Stimulated activated CD4-positive, alpha-beta T cell treated with anti-CD3 and anti-CD28 coated beads, TNF-alpha, amount 100 ng/mL, for 4 hours (primary cell): ENCODE data around the gene MUSK.
"Not testable (repeated sequence)": the region's sequence is repeated elsewhere in the genome, so short reads cannot be mapped to it uniquely, and the experiment has no call there.

Experiments used
- DNase-seq, 3 experiments: peaks; one replicate each; pipeline ENCODE4 v3.0.0-alpha.2; 2020; ENCODE audit warnings: low read depth in 3 of 3

Gene MUSK

DNA sequence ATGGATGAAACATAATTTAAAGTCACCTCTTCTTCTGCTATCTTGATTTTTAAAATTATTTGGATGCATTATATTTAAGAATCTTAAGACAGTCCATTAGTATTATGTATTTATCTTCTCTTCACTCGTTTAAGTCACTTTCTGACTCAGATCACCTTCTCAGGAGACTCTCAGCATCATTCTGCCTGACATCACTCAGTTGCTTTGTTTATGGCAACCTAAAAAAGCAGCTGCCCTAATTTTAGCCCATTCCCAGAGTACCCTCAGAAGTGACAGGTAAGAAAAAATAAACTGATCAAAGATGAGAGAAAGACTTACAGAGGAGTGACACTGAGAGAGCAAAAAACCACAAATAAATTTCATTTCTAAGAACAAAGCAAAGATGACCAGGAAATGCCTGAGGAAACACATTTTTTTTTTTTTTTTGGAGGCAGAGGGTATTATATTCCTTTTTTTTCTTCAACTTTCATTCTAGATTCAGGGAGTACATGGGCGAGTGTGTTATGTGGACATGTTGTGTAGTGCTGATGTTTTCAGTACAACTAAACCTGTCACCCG is 140.5 kb downstream of the MUSK start:
- DNase-seq, result no peak

DNA sequence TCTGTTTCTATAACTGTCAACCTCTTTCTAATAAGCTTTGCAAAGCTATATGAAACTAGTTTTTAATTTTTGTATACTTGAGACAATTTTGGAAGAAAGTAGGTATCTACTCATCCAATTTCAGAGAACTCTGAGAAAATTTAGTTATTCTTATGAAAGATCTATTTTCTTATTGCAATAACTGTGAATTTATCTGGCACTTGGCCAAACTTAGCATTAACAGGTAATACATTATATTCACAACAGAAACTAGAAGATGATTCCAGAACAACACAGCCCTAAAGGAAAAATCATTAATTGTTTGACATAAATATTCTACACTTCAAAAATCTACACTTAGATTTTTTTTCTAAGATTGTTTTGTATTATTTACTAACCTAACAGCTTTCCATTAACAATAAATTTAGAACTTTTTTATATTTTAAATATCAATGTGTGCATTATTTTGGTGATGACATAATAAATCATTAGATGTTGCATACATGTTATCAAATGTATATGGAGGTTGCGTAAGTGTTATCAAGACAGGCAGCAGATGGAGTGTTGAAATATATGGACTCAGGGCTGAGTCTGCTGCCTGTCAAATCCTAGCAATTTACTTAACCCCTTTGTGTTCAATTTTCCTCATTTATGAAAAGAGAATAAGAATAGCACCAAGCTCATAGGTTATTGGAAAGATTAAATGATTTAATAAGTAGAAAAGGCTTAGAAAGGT is 141.8 kb downstream of the MUSK start:
- DNase-seq, result no peak

DNA sequence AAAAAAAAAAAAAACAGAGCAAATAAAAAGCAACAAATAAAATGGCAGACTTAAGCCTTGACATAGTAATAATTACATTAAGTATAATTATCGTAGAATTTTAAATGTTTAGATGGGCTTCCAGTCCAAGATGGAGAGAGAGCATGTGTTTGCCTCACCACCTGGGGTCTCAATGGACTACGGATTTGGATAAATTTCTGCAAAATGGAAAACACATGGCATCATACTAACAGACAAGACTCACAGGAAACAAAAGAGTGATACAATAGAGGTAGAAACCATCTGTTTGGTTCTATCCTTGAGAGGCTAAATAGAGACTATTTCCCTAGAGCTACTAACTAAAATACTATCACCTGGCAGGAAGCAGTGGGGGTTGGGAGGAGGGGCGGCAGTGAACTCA is 144.3 kb downstream of the MUSK start:
- no peak for DNase-seq

DNA sequence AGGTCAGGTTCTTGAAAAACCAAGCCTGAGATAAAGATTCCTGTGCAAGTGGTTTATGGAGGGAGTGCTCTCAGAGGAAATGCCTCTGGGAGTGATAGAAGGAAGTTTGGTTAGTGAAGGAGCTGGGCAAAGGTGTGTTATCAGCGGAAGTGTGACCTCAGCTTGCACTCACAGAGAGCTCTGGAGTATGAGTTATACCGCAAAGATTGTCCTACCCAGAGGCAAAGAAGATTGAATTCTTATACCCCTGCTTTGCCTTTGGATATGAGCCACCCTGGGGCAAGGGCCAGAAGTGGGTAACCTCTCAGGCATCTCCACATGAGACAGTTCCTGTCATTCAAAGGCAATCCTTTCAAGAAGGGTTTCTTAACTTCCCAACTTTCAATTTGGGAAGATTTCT is 145.6 kb downstream of the MUSK start:
- no peak for DNase-seq

DNA sequence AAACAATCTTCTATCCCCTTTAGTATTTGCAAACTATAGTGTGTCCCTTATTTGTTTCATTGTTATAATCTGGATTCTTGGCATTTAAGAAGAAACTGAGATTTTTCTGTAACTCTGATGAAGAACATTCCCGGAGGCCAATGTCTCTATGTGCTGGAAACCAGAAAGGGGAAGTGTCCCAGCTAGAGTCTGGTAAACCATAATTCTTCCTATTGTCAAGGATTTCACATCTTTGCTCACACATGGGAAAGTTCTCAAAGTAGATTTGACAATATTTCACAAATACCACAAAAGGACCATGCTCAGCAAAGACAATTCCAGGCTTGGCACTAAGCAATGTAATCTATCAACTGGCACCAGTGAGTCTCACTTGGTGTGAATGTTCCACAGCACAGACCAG is 146.8 kb downstream of the MUSK start:
- no peak for DNase-seq

DNA sequence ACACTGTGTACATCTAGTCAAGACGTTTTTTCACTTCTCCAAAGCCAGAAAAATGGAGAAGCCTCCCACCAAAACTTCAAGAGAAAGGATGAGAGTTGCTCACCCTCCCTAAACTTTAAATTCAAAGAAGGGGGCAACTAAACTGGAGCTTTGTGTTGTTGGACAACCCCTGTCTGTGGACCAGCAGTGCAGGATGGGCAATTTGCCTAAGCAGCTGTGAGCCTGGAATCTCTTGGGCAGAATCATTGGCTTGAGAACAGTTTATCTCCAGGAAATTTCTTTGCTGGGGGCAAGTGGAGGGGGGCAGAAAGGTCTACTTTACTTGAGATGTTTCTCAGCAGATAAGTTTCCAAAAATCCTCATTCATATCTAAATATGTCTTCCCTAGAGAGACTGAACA is 151.8 kb downstream of the MUSK start:
- DNase-seq, result no peak

DNA sequence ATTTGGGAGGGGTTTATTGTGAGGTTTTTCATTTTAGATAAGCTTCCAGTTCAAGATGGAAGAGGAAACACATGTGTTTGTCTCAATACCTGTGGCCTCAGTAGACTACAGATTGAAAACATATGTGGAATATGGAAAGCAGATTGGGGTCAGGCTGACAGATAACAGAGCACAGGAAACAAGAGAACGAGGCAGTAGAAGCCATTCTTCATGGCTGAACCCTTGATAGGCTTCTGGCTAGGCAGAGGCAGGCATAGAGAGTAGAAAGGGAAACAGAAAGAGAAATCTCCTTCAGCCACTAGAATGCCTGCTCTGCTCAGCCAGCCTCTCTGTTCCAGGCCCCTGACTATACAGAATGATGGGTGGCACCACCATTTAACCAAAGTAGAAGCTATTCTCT is 152.5 kb downstream of the MUSK start:
- DNase-seq, result no peak

DNA sequence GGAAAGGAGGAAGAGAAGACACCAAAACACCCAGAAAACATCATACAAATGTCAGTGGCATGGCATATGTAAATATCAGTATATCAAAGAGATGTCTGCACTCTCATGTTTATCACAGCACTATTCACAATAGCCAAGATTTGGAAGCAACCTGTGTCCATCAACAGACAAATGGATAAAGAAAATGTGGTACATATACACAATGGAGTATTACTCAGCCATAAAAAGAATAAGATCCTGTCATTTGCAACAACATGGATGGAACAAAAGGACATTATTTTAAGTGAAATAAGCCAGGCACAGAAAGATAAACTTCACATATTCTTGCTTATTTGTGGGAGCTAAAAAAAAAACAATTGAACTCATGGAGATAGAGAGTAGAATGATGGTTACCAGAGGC is 156.5 kb downstream of the MUSK start:
- DNase-seq, result not testable (repeated sequence)

DNA sequence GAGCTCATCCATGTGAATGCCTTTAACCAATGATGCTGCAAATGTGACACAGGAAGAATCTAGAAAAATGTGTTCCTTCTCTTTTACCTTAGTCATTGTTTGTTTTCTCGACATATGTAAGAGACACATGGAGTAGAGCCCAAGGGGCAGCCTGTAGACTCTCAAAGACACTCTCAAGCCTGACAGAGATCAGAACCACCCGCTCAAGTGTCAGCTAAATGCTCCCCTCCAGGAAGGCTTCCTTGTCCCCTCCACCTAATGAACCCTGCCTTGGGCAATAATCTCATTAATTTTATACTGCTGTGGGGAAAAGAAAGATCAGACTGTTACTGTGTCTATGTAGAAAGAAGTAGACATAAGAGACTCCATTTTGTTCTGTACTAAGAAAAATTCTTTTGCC is 157.4 kb downstream of the MUSK start:
- no peak for DNase-seq

DNA sequence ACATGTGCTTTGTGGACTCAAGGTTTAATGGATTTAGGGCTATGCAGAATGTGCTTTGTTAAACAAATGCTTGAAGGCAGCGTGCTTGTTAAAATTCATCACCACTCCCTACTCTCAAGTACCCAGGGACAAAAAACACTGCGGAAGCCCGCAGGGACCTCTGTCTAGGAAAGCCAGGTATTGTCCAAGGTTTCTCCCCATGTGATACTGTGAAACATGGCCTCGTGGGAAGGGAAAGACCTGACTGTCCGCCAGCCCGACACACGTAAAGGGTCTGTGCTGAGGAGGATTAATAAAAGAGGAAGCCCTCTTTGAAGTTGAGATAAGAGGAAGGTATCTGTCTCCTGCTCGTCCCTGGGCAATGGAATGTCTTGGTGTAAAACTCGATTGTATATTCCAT is 157.8 kb downstream of the MUSK start:
- not testable (repeated sequence) for DNase-seq

DNA sequence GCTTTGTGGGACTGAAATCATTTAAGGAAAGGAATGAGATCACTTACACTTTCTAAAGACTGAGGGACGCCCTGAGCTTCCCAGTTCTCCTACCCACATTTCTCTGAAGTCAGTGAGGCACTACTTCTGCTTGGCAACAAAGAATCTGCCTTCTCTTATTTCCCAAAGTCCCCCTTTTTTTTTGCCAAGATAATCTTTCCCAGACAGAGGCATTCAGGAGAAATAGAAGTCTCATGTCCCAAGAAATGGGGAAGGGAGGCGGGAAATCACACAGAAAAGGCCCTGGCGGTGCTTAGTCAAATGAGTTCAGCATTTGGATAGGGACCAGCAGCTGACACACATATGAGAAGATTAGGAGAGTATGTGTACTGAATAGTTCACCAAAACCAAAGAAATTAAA is 159.7 kb downstream of the MUSK start:
- no peak for DNase-seq

DNA sequence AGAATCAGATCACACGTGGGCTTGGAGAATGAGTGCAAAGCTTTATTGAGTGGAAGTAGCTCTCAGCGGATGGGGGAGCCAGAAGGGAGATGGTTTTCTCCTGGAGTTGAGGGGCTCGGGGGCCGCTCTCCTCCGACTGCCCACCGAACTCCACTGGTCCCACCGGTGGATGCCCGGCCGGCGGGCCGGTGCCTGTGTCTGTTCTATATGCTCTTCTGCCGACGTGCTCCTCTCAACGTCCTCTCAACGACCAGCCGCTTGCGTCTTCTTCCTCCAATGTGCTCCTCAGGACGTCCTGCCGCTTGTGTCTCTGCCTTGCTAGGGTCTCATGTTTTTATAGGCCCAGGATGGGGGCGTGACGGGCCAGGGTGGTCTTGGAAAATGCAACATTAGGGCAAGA is 161.9 kb downstream of the MUSK start:
- DNase-seq, result no peak

DNA sequence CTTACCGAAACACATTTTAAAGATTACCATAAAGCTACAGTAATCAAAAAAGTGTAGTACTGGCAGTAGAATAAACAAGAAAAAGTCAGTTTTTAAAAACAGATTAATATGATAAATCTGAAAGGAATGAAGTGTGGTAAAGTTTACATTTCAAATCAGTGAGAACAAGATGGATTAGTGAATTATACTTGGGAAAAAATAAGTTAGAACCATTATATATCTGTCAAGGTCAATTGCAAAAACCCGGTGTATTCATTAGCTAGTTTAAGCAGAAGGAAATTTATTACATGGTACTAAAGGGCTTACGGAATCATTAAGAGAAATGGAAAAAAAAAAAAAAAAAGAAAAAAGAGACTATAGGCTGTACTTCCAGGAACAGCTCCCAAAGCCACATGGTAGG is 164.3 kb downstream of the MUSK start:
- DNase-seq, result no peak

DNA sequence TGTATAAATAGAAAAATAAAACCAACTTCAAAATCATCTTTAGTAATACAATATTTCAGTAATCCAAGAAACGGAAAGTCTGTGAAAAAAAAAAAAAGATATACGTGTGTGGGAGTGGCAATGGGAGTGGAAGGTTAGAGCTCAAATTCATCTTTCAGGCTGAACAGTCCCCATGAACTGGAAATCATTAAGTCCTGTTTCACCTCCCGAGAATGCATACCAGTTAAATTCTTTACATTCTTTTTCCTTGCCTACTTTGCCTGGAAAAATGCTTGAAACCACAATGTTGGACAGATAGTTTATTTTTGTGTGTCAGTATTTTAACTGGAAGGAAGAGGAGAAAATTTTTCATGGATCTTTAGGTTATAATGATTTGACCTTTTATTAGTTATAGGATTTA is 166.8 kb downstream of the MUSK start:
- no peak for DNase-seq

DNA sequence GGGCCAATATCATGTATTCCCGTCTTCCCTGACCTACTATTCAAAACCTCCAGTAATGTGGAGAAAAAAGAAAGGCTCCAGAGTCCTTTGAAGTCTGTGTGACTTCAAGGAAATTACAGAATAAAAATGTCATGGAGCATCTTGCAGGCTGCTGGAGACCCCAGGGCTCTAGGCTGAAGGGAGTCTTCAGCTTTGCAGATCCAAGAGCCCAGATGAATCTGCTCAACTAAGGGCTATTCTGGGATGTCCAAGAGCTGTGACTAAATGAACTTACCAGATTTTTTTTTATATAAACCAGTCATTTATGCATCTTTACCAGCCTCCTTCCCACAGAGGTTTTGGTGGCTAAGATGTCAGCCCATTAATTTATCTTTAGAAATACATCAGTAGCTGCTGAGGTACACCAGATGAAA is 167.3 kb downstream of the MUSK start:
- no peak for DNase-seq

DNA sequence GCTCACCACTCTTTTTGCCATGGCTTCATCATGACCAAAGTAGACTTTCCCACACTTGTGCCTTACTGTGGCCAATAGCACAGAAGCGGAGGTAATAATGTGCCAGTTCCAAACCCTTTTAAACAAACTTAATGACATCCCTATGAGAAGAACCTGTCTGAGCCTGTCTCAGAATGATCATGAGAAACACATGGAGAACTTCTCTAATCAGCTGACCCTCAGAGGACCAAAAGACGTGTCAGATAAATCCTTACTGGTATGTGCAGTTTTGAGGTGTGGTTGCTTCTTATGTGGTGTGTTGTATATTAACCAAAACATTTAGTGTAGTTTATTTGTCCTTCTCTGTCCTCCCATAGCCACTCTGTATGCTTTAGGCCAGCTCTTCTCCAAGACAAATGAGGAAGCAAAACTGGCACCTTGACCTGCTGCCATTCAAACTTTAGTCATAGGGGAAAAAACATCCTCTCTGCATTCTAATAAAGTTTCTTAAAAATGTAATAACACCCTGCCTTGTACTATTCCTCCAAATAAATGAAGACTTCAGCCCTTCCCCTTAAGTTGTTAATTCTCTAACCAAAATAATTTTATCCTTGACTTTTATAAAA is 168.9 kb downstream of the MUSK start:
- no peak for DNase-seq

DNA sequence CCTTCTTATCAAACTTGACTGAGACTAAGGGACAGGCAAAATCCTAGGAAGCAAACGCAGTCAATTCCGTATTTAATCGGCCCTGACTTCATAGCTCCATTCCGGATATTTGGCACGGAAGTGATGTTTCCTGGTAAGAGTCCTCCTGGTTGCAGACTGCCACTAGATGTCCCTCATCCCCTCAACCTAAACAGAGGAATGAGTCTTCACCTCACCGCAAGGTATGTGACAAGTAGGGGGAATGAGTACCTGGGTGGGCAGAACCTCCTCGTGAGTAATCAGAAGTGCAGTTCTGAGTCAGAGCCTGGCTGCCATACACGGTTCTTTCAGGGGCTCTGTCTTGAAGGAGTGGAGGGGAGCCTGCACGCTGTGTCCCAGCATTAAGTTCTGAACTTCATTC is 173.6 kb downstream of the MUSK start:
- DNase-seq, result no peak

DNA sequence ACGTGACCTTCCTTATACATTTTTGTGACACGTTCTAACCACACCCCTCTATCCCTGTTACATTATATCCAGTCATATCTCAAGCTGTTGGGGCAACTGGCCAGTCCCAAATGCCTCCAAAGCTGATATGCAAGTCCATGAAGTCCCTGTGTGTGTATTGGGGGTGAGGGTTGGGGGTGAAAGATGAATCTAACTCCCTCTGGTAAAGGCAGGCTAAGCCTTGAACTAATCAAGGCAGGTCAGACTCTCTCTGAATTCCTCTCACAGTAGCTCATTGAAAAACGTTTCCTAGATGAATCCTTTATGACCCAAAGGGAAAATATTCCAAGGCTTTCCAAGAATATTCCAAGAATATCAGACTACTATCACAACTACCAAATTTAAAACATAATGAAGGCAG is 174.4 kb downstream of the MUSK start:
- DNase-seq, result no peak

DNA sequence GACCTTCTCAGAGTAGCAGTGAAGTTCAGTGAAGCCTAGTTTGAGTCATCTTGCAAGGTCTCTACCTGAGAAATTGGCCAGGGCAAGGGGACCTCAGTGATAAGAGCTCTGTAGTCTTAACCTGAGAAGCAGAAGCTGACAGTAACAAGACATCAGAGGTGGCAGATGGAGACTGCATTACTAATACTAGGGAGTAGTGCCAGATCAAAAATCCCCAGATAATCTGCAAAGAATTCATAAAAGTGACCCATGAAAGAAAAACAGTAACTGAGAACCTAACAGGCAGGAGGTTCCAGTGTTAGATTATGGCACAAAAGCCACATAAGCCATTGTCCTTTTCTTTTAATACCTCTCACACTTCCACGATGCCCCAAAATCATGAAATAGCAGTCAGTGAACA is 175.5 kb downstream of the MUSK start:
- DNase-seq, result no peak

DNA sequence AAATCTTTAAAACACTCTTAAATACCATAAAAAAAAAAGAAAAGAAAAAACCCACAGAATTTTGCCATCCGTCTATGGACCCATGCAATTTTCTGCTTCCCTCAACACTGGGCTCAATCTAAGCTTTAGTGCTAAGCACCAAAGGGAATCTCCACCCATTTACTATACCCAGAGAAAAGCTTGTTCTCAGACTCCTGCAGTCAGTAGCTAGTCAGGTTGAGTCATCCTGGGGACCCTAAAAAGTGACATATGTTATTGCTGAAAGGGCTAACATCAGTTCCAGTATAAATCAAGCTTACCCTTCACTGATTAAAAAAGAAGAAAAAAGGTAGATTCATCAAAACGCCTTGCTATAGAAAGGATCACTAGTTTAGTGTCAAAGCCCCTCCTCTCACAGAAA is 177.6 kb downstream of the MUSK start:
- DNase-seq, result no peak

DNA sequence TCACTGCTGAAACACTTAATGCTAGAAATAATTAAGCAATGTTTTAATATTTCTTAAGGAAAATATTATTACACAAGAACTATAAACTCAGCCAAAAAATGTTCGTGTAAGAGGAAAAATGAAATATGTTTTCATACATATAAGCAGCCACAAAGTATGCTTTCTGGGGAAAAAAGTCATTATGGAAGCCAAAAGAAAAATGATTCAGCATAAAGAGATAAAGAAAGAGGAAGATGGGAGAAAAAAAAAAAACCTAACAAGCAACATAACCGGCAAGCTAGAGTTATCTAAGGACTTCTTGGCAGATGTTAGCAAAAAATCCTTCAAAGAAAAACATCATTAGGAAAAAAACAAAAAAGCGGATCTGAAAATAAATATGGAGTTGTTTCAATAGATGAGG is 179.1 kb downstream of the MUSK start:
- DNase-seq, result no peak

DNA sequence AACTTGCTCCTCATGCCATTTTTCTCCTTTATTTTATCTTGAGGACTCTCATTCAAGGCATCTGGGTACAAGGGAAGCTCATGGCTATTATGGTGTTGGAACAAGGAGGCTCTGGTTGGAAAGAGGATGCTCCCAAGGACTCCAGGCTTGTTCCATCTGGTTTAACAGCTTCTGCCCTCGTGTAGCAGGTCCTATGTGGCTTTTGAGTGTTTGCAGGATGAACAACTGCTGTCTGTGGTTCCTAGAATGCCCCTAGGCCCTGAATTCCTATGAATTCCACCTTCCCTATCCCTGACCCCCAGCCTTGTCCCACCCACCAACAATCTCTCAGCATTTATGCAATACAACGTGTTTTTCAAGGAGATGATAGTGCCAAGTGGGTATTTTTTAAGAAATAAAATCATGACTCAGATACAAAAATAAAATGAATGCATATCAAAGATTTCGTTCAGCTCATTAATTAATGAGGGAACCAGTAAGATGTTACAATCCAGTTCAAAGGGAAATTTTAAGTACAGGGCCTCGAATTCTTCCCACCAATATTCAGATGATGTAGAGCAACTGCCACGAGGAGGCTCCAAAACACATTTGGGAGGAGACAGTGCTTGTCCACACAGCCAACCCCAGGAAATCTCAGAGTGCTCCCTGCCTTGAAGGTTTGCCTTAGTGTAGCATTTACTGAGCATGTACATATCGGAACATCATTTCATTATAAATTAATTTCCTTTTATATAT is 182.0 kb downstream of the MUSK start:
- no peak for DNase-seq
